HG02610 (cell line): ENCODE results near the gene GPC1.

Source experiments
- ATAC-seq: cut with Tn5 transposase; IDR thresholded peaks from one replicate; pipeline ENCODE4 v1.9.1; 2021; ENCODE audit warnings: mild to moderate bottlenecking, moderate library complexity; ENCODE audit not compliant: unreplicated experiment

The GPC1 gene

GRCh38 chr2:240509667-240510512, 74.4 kb downstream of the GPC1 start:
- ATAC-seq, result no peak

- ATAC-seq, result no peak
These were observed 75.2 kb downstream of the GPC1 start for GRCh38 chr2:240510513-240511210.

GRCh38 chr2:240511351-240512108, 76.1 kb downstream of the GPC1 start:
- ATAC-seq, result no peak

- ATAC-seq, result no peak
These were observed 76.6 kb downstream of the GPC1 start for GRCh38 chr2:240512109-240512485.

- ATAC-seq, result no peak
These were observed 77.4 kb downstream of the GPC1 start for GRCh38 chr2:240512666-240513535.

GRCh38 chr2:240513549-240514287, 78.3 kb downstream of the GPC1 start:
- ATAC-seq, result peak; percentile 77

GRCh38 chr2:240514631-240515030, 79.2 kb downstream of the GPC1 start:
- no peak for ATAC-seq

- no peak for ATAC-seq
These were observed 81.9 kb downstream of the GPC1 start for GRCh38 chr2:240517342-240517741.
